Motor neuron (in vitro differentiated cells): ENCODE results near the gene DSTYK. TPM values are rescaled to one million over a fixed set of nuclear protein-coding genes. Genes with fewer than 3 reads are reported as not detected.
A peak's percentile ranks its signal among the peaks of the same experiment; 100 is the strongest.
"Not testable (repeated sequence)": the region's sequence is repeated elsewhere in the genome, so short reads cannot be mapped to it uniquely, and the experiment has no call there.

Source experiments
- ATAC-seq, 8 experiments: fragments of 200-7000 bp; cut with Tn5 transposase; replicated peaks in 6 of 8; 2 replicates each; pipeline ENCODE4 v1.8.0; 2021; ENCODE audit warnings: mild to moderate bottlenecking in 8 of 8, moderate library complexity in 8 of 8
- H3K27ac ChIP-seq, 2 donors: fragments of 250-450 bp; sonication (Bioruptor Pico); 2 replicates each; pipeline ENCODE4 v1.9.0; 2021; ENCODE audit warnings: antibody characterized with exemption in 2 of 2, mild to moderate bottlenecking in 2 of 2, moderate library complexity in 1 of 2
- H3K4me1 ChIP-seq, 2 donors: fragments of 250-450 bp; sonication (Bioruptor Pico); replicated peaks in 1 of 2; 2 replicates each; pipeline ENCODE4 v1.6.1; 2021; ENCODE audit warnings: antibody characterized with exemption in 2 of 2, mild to moderate bottlenecking in 2 of 2, moderate library complexity in 1 of 2
- H3K4me3 ChIP-seq, 5 donors: fragments of 250-450 bp; sonication (Bioruptor Pico); 2 replicates each; pipeline ENCODE4 v1.9.0; 2021; ENCODE audit warnings: antibody characterized with exemption in 5 of 5, mild to moderate bottlenecking in 5 of 5, moderate library complexity in 4 of 5
- WGBS, 10 experiments: fragments of 450-650 bp; shearing (Covaris generic); methylation state at CpG; one replicate each; pipeline ENCODE4 v1.0.0; 2022; 5-methylcytosine and 5-hydroxymethylcytosine counted together
- in situ Hi-C, 9 experiments: fragments of 400-800 bp; cut with MboI; loops; one replicate each; pipeline ENCODE4 v1.15.0; 2021; ENCODE audit warnings: low sequenced_read_pairs in 9 of 9, low pct_unique_long_range_greater_than_20kb in 2 of 9; ENCODE audit not compliant: unreplicated experiment in 9 of 9
- total RNA-seq, 8 experiments: library from RNA; unstranded; fragments of 300-600 nt; gene quantifications; 2 replicates each; pipeline versions ENCODE4 v1.2.3 to v1.2.4, GENCODE V29; 2022

Gene DSTYK
- total RNA-seq, 8 experiments from 2014 or later: 9.6 to 18.3 (median 12.0) TPM

GRCh38 chr1:205180331-205180730, 31.2 kb downstream of the DSTYK start:
- WGBS, 10 experiments: 88 to 100% (median 90%) methylated on average over 5 to 6 of the region's 7 CpGs; no CpG with 5 or more reads in 7 of the 10 experiments
- in situ Hi-C loops, ATAC-seq, H3K4me1 ChIP-seq, H3K4me3 ChIP-seq, H3K27ac ChIP-seq: not testable (repeated sequence)

GRCh38 chr1:205179842-205180241, 31.7 kb downstream of the DSTYK start:
- peaks cover 0 to 2% of the 10 kb centered on the region in 2 donors for H3K4me1 ChIP-seq
- ATAC-seq: no peak
- no peak overlapping the region for H3K4me3 ChIP-seq
- no peak overlapping the region for H3K27ac ChIP-seq
- in situ Hi-C loops: no loop called here
- 60 to 100% (median 90%) methylated on average over 1 to 2 of the region's 2 CpGs; no CpG with 5 or more reads in 6 of the 10 experiments for WGBS, 10 experiments

GRCh38 chr1:205172729-205173366, 38.7 kb downstream of the DSTYK start:
- Histone ChIP-seq H3K4me3 (no peak overlapping the region), H3K27ac (no peak overlapping the region), H3K4me1 (no peaks in the 10 kb centered on the region)
- peak in 3 of 8 experiments; percentile 58 to 76 (median 73) for ATAC-seq
- 68 to 98% (median 88%) methylated on average over 2 to 4 of the region's 4 CpGs for WGBS, 10 experiments
- in situ Hi-C loops: no loop called here

GRCh38 chr1:205171369-205171768, 40.1 kb downstream of the DSTYK start:
- ATAC-seq: no peak
- in situ Hi-C loops: no loop called here
- Histone ChIP-seq H3K27ac (no peak overlapping the region), H3K4me1 (no peaks in the 10 kb centered on the region), H3K4me3 (no peak overlapping the region)
- 79 to 100% (median 94%) methylated on average over 1 to 5 of the region's 5 CpGs; no CpG with 5 or more reads in 1 of the 10 experiments for WGBS, 10 experiments

GRCh38 chr1:205170532-205171269, 40.8 kb downstream of the DSTYK start:
- ATAC-seq: no peak
- Histone ChIP-seq H3K4me3 (no peak overlapping the region), H3K27ac (no peak overlapping the region), H3K4me1 (no peaks in the 10 kb centered on the region)
- in situ Hi-C loops: no loop called here
- 76 to 100% (median 97%) methylated on average over 1 to 9 of the region's 9 CpGs for WGBS, 10 experiments

GRCh38 chr1:205169248-205169647, 42.3 kb downstream of the DSTYK start:
- in situ Hi-C loops: no loop called here
- no peaks in the 10 kb centered on the region for H3K4me1 ChIP-seq
- no peak overlapping the region for H3K4me3 ChIP-seq
- no peak overlapping the region for H3K27ac ChIP-seq
- no peak for ATAC-seq
- WGBS, 10 experiments: 80 to 100% (median 96%) methylated on average over 1 to 10 of the region's 10 CpGs; no CpG with 5 or more reads in 1 of the 10 experiments

- Histone ChIP-seq H3K4me3 (no peak overlapping the region), H3K27ac (no peak overlapping the region), H3K4me1 (no peaks in the 10 kb centered on the region)
- in situ Hi-C loops: no loop called here
- no peak for ATAC-seq
- 50 to 91% (median 71%) methylated on average over 1 of the region's 1 CpG; no CpG with 5 or more reads in 4 of the 10 experiments for WGBS, 10 experiments
Observed at GRCh38 chr1:205168291-205168690, 43.2 kb downstream of the DSTYK start.

- peak in 1 of 8 experiments; percentile 97 for ATAC-seq
- 78 to 100% (median 92%) methylated on average over 1 of the region's 1 CpG; no CpG with 5 or more reads in 6 of the 10 experiments for WGBS, 10 experiments
- Histone ChIP-seq H3K4me3 (no peak overlapping the region), H3K4me1 (no peaks in the 10 kb centered on the region), H3K27ac (no peak overlapping the region)
- in situ Hi-C loops: no loop called here
Observed at GRCh38 chr1:205162301-205162700, 49.2 kb downstream of the DSTYK start.

- 89 to 100% (median 97%) methylated on average over 2 to 6 of the region's 6 CpGs; no CpG with 5 or more reads in 3 of the 10 experiments for WGBS, 10 experiments
Observed at GRCh38 chr1:205161076-205161475, 50.4 kb downstream of the DSTYK start.

GRCh38 chr1:205158048-205158616, 53.4 kb downstream of the DSTYK start:
- in situ Hi-C loops: no loop called here
- no peak overlapping the region for H3K27ac ChIP-seq
- no peak for ATAC-seq
- no peak overlapping the region for H3K4me3 ChIP-seq
- H3K4me1 ChIP-seq: no peaks in the 10 kb centered on the region
- 50 to 100% (median 95%) methylated on average over 1 to 2 of the region's 2 CpGs; no CpG with 5 or more reads in 1 of the 10 experiments for WGBS, 10 experiments

More at GRCh38 chr1:205161076-205161475, 50.4 kb downstream of the DSTYK start:
- in situ Hi-C loops: no loop called here
- no peak for ATAC-seq
- no peak overlapping the region for H3K27ac ChIP-seq
- no peaks in the 10 kb centered on the region for H3K4me1 ChIP-seq
- no peak overlapping the region for H3K4me3 ChIP-seq

- WGBS, 10 experiments: 60 to 100% (median 83%) methylated on average over 1 to 3 of the region's 3 CpGs; no CpG with 5 or more reads in 3 of the 10 experiments
- H3K27ac ChIP-seq, in situ Hi-C loops, H3K4me1 ChIP-seq, H3K4me3 ChIP-seq, ATAC-seq: not testable (repeated sequence)
Observed at GRCh38 chr1:205155665-205156377, 55.7 kb downstream of the DSTYK start.

- H3K4me3 ChIP-seq: no peak overlapping the region
- no peak for ATAC-seq
- in situ Hi-C loops: no loop called here
- WGBS, 10 experiments: 85 to 100% (median 94%) methylated on average over 1 to 4 of the region's 4 CpGs; no CpG with 5 or more reads in 1 of the 10 experiments
- no peak overlapping the region for H3K27ac ChIP-seq
- H3K4me1 ChIP-seq: no peaks in the 10 kb centered on the region
Observed at GRCh38 chr1:205152505-205152904, 59.0 kb downstream of the DSTYK start.
